SIG-M5 (cell line): ENCODE measurements around the gene NINJ2.

Experiments used
- DNase-seq: peaks from one replicate; lab custom pipeline; 2025; lab: John Stamatoyannopoulos, UW

NINJ2 gene

GRCh38 chr12:613996-614395, 49.2 kb downstream of the NINJ2 start:
- DNase-seq = no peak

GRCh38 chr12:612886-613285, 50.4 kb downstream of the NINJ2 start:
- no peak for DNase-seq

GRCh38 chr12:612293-612692, 51.0 kb downstream of the NINJ2 start:
- no peak for DNase-seq

- DNase-seq = no peak
Observed at GRCh38 chr12:611721-612120, 51.5 kb downstream of the NINJ2 start.

- DNase-seq = no peak
Observed at GRCh38 chr12:608921-609320, 54.3 kb downstream of the NINJ2 start.

GRCh38 chr12:608413-608812, 54.8 kb downstream of the NINJ2 start:
- no peak for DNase-seq

GRCh38 chr12:607541-608001, 55.7 kb downstream of the NINJ2 start:
- no peak for DNase-seq

GRCh38 chr12:604956-605355, 58.3 kb downstream of the NINJ2 start:
- DNase-seq = no peak

- no peak for DNase-seq
Observed at GRCh38 chr12:602700-603068, 60.6 kb downstream of the NINJ2 start.

GRCh38 chr12:601976-602699, 61.1 kb downstream of the NINJ2 start:
- DNase-seq = no peak

GRCh38 chr12:599756-600155, 63.5 kb downstream of the NINJ2 start:
- no peak for DNase-seq

- DNase-seq = no peak
Observed at GRCh38 chr12:597926-598568, 65.2 kb downstream of the NINJ2 start.

- DNase-seq = no peak
Observed at GRCh38 chr12:593396-594270, 69.6 kb downstream of the NINJ2 start.

- DNase-seq = no peak
Observed at GRCh38 chr12:592024-592505, 71.2 kb downstream of the NINJ2 start.

GRCh38 chr12:591167-592023, 71.8 kb downstream of the NINJ2 start:
- DNase-seq = no peak

- DNase-seq = no peak
Observed at GRCh38 chr12:590206-590750, 73.0 kb downstream of the NINJ2 start.

- no peak for DNase-seq
Observed at GRCh38 chr12:588646-589045, 74.6 kb downstream of the NINJ2 start.

- DNase-seq = no peak
Observed at GRCh38 chr12:588024-588322, 75.3 kb downstream of the NINJ2 start.

GRCh38 chr12:587132-588023, 75.9 kb downstream of the NINJ2 start:
- DNase-seq = no peak

- no peak for DNase-seq
Observed at GRCh38 chr12:586318-587071, 76.8 kb downstream of the NINJ2 start.
